SJSA1 (cell line): Measurements from ENCODE around the gene CDH6. TPM values are rescaled to one million over a fixed set of nuclear protein-coding genes. Genes with fewer than 3 reads are reported as not detected.

Experiments used
- DNase-seq, 2 experiments: peaks; one replicate each; pipeline ENCODE4 v3.0.0-alpha.2; 2015 to 2020; ENCODE audit warnings: low spot score in 2 of 2, low read depth in 1 of 2
- H3K27ac ChIP-seq: fragments of 250-450 bp; sonication (Bioruptor Pico); 2 replicates; pipeline ENCODE4 v1.5.1; 2020; ENCODE audit warnings: mild to moderate bottlenecking, moderate library complexity
- H3K27me3 ChIP-seq: fragments of 250-450 bp; sonication (Bioruptor Pico); replicated peaks from 2 replicates; pipeline ENCODE4 v1.5.1; 2020; ENCODE audit warnings: mild to moderate bottlenecking, moderate library complexity
- H3K36me3 ChIP-seq: fragments of 250-450 bp; sonication (Bioruptor Pico); 2 replicates; pipeline ENCODE4 v1.5.1; 2020; ENCODE audit warnings: mild to moderate bottlenecking
- H3K4me1 ChIP-seq: fragments of 250-450 bp; sonication (Bioruptor Pico); replicated peaks from 2 replicates; pipeline ENCODE4 v1.6.1; 2021; ENCODE audit warnings: mild to moderate bottlenecking
- H3K4me3 ChIP-seq: fragments of 250-450 bp; sonication (Bioruptor Pico); 2 replicates; pipeline ENCODE4 v1.5.1; 2020; ENCODE audit warnings: mild to moderate bottlenecking
- H3K9me3 ChIP-seq: fragments of 250-450 bp; sonication (Bioruptor Pico); replicated peaks from 2 replicates; pipeline ENCODE4 v1.5.1; 2020; ENCODE audit warnings: mild to moderate bottlenecking
- total RNA-seq: library from RNA; depleted of rRNA; stranded (reverse); fragments of >200 nt; shearing (Covaris generic); gene quantifications from 2 replicates; pipeline ENCODE4 v1.2.3, GENCODE V29; 2014

Gene CDH6
- total RNA-seq, 1 experiment from 2014 or later, result 0.13 TPM

- Histone ChIP-seq H3K4me1 (no peaks in the 10 kb centered on the region), H3K9me3 (no peaks in the 10 kb centered on the region), H3K27me3 (no peaks in the 10 kb centered on the region), H3K4me3 (no peak overlapping the region), H3K27ac (no peak overlapping the region), H3K36me3 (no peaks in the 10 kb centered on the region)
- no peak for DNase-seq
Observed at GRCh38 chr5:31185951-31186350, 7.5 kb upstream of the CDH6 start.

GRCh38 chr5:31186672-31187267 lies 6.7 kb upstream of the CDH6 start:
- no peaks in the 10 kb centered on the region for H3K9me3 ChIP-seq
- peak in 1 of 2 experiments; percentile 3 for DNase-seq
- H3K27ac ChIP-seq, result no peak overlapping the region

GRCh38 chr5:31187591-31187990 lies 5.9 kb upstream of the CDH6 start:
- no peaks in the 10 kb centered on the region for H3K9me3 ChIP-seq
- H3K27ac ChIP-seq, result no peak overlapping the region
- H3K4me3 ChIP-seq, result no peak overlapping the region
- no peaks in the 10 kb centered on the region for H3K4me1 ChIP-seq
- no peaks in the 10 kb centered on the region for H3K36me3 ChIP-seq
- H3K27me3 ChIP-seq, result no peaks in the 10 kb centered on the region
- DNase-seq, result no peak

More at GRCh38 chr5:31186672-31187267, 6.7 kb upstream of the CDH6 start:
- H3K36me3 ChIP-seq, result no peaks in the 10 kb centered on the region
- H3K4me3 ChIP-seq, result no peak overlapping the region
- H3K4me1 ChIP-seq, result no peaks in the 10 kb centered on the region
- H3K27me3 ChIP-seq, result no peaks in the 10 kb centered on the region

GRCh38 chr5:31192442-31192841 lies 1.0 kb upstream of the CDH6 start:
- no peak for DNase-seq
- Histone ChIP-seq H3K27me3 (no peaks in the 10 kb centered on the region), H3K4me3 (no peak overlapping the region), H3K27ac (no peak overlapping the region), H3K9me3 (no peaks in the 10 kb centered on the region), H3K36me3 (no peaks in the 10 kb centered on the region), H3K4me1 (no peaks in the 10 kb centered on the region)

- no peaks in the 10 kb centered on the region for H3K36me3 ChIP-seq
- H3K27me3 ChIP-seq, result no peaks in the 10 kb centered on the region
- H3K4me1 ChIP-seq, result no peaks in the 10 kb centered on the region
- DNase-seq, result no peak
- no peaks in the 10 kb centered on the region for H3K9me3 ChIP-seq
- H3K4me3 ChIP-seq, result no peak overlapping the region
- no peak overlapping the region for H3K27ac ChIP-seq
Observed at GRCh38 chr5:31193116-31193515, 370 bp upstream of the CDH6 start.

GRCh38 chr5:31194468-31194813 lies 955 bp downstream of the CDH6 start:
- Histone ChIP-seq H3K27ac (no peak overlapping the region), H3K4me1 (no peaks in the 10 kb centered on the region), H3K4me3 (no peak overlapping the region), H3K36me3 (no peaks in the 10 kb centered on the region), H3K9me3 (no peaks in the 10 kb centered on the region), H3K27me3 (no peaks in the 10 kb centered on the region)
- DNase-seq, result no peak

- no peaks in the 10 kb centered on the region for H3K4me1 ChIP-seq
- H3K27ac ChIP-seq, result no peak overlapping the region
- no peaks in the 10 kb centered on the region for H3K27me3 ChIP-seq
- no peaks in the 10 kb centered on the region for H3K9me3 ChIP-seq
- H3K4me3 ChIP-seq, result no peak overlapping the region
- no peaks in the 10 kb centered on the region for H3K36me3 ChIP-seq
- no peak for DNase-seq
Observed at GRCh38 chr5:31194892-31195555, 1.5 kb downstream of the CDH6 start.

- Histone ChIP-seq H3K4me3 (no peak overlapping the region), H3K4me1 (no peaks in the 10 kb centered on the region), H3K9me3 (no peaks in the 10 kb centered on the region), H3K36me3 (no peaks in the 10 kb centered on the region), H3K27me3 (no peaks in the 10 kb centered on the region), H3K27ac (no peak overlapping the region)
- DNase-seq, result no peak
Observed at GRCh38 chr5:31196309-31196708, 2.8 kb downstream of the CDH6 start.

- Histone ChIP-seq H3K4me3 (no peak overlapping the region), H3K27me3 (no peaks in the 10 kb centered on the region), H3K9me3 (no peaks in the 10 kb centered on the region), H3K4me1 (no peaks in the 10 kb centered on the region), H3K36me3 (no peaks in the 10 kb centered on the region), H3K27ac (no peak overlapping the region)
- DNase-seq, result no peak
Observed at GRCh38 chr5:31197183-31197582, 3.7 kb downstream of the CDH6 start.

GRCh38 chr5:31204958-31205357 lies 11.5 kb downstream of the CDH6 start:
- H3K27ac ChIP-seq, result no peak overlapping the region
- no peaks in the 10 kb centered on the region for H3K9me3 ChIP-seq
- H3K27me3 ChIP-seq, result no peaks in the 10 kb centered on the region
- H3K36me3 ChIP-seq, result no peaks in the 10 kb centered on the region
- no peaks in the 10 kb centered on the region for H3K4me1 ChIP-seq
- no peak for DNase-seq
- no peak overlapping the region for H3K4me3 ChIP-seq

GRCh38 chr5:31208043-31208442 lies 14.6 kb downstream of the CDH6 start:
- H3K4me1 ChIP-seq, result no peaks in the 10 kb centered on the region
- DNase-seq, result no peak
- H3K27ac ChIP-seq, result no peak overlapping the region
- H3K9me3 ChIP-seq, result no peaks in the 10 kb centered on the region
- no peaks in the 10 kb centered on the region for H3K27me3 ChIP-seq
- no peaks in the 10 kb centered on the region for H3K36me3 ChIP-seq
- no peak overlapping the region for H3K4me3 ChIP-seq

GRCh38 chr5:31209334-31209733 lies 15.8 kb downstream of the CDH6 start:
- H3K36me3 ChIP-seq, result no peaks in the 10 kb centered on the region
- no peaks in the 10 kb centered on the region for H3K27me3 ChIP-seq
- no peak for DNase-seq
- no peak overlapping the region for H3K4me3 ChIP-seq
- no peaks in the 10 kb centered on the region for H3K4me1 ChIP-seq
- H3K9me3 ChIP-seq, result no peaks in the 10 kb centered on the region
- H3K27ac ChIP-seq, result no peak overlapping the region

- Histone ChIP-seq H3K4me1 (no peaks in the 10 kb centered on the region), H3K9me3 (no peaks in the 10 kb centered on the region), H3K27ac (no peak overlapping the region), H3K27me3 (no peaks in the 10 kb centered on the region), H3K36me3 (no peaks in the 10 kb centered on the region), H3K4me3 (no peak overlapping the region)
- DNase-seq, result no peak
Observed at GRCh38 chr5:31211098-31211497, 17.6 kb downstream of the CDH6 start.

GRCh38 chr5:31213257-31213656 lies 19.8 kb downstream of the CDH6 start:
- H3K9me3 ChIP-seq, result no peaks in the 10 kb centered on the region
- DNase-seq, result no peak
- H3K4me3 ChIP-seq, result no peak overlapping the region
- H3K27me3 ChIP-seq, result no peaks in the 10 kb centered on the region
- H3K27ac ChIP-seq, result no peak overlapping the region
- H3K36me3 ChIP-seq, result no peaks in the 10 kb centered on the region
- no peaks in the 10 kb centered on the region for H3K4me1 ChIP-seq

GRCh38 chr5:31213705-31214121 lies 20.2 kb downstream of the CDH6 start:
- no peak for DNase-seq
- Histone ChIP-seq H3K4me1 (no peaks in the 10 kb centered on the region), H3K4me3 (no peak overlapping the region), H3K27me3 (no peaks in the 10 kb centered on the region), H3K27ac (no peak overlapping the region), H3K36me3 (no peaks in the 10 kb centered on the region), H3K9me3 (no peaks in the 10 kb centered on the region)
